PC-9 (cell line): ENCODE results near the gene R3HDM2. TPM values are rescaled to one million over a fixed set of nuclear protein-coding genes. Genes with fewer than 3 reads are reported as not detected.

Source experiments
- BruUV-seq: library from RNA; stranded (reverse); fragments of 400-500 nt; replicated peaks from 2 replicates; lab custom pipeline; 2021; lab: Mats Ljungman, UMichigan
- CTCF ChIA-PET: fragments of 300-600 bp; sonication (Branson Sonifier 250); formaldehyde crosslinking; loops from one replicate; lab custom pipeline; 2022; ENCODE audit warnings: antibody characterized with exemption; lab: Charles Lee
- POLR2A ChIA-PET: fragments of 300-600 bp; sonication (Branson Sonifier 250); formaldehyde crosslinking; loops from one replicate; lab custom pipeline; 2022; ENCODE audit warnings: antibody characterized with exemption; ENCODE audit not compliant: unreplicated experiment; lab: Charles Lee
- DNase-seq, 2 experiments: peaks; one replicate each; pipeline versions ENCODE4 v3.0.0 to v3.0.0-alpha.2; 2015 to 2022; ENCODE audit warnings: mixed read lengths in 1 of 2
- H2AFZ ChIP-seq: fragments of 200-600 bp; sonication (generic); 2 replicates; pipeline ENCODE4 v1.8.1; 2017; ENCODE audit warnings: antibody characterized with exemption
- H3F3A ChIP-seq: fragments of 200-600 bp; sonication (generic); 2 replicates; pipeline ENCODE4 v1.8.1; 2017; ENCODE audit warnings: antibody characterized with exemption, mild to moderate bottlenecking, low read depth; ENCODE audit not compliant: insufficient read depth
- H3K27ac ChIP-seq: fragments of 200-600 bp; sonication (generic); 2 replicates; pipeline ENCODE4 v1.6.1; 2016; ENCODE audit warnings: mixed run types
- H3K27me3 ChIP-seq: fragments of 200-600 bp; sonication (generic); 2 replicates; pipeline ENCODE4 v1.6.1; 2016; ENCODE audit warnings: low read depth, mixed run types; ENCODE audit not compliant: insufficient read depth
- H3K36me3 ChIP-seq: fragments of 200-600 bp; sonication (generic); 2 replicates; pipeline ENCODE4 v1.6.1; 2016; ENCODE audit warnings: low read depth, mixed run types
- H3K4me1 ChIP-seq: fragments of 200-600 bp; sonication (generic); replicated peaks from 2 replicates; pipeline ENCODE4 v1.6.1; 2016; ENCODE audit warnings: mixed run types; ENCODE audit not compliant: insufficient read depth
- H3K4me2 ChIP-seq: fragments of 200-600 bp; sonication (generic); 2 replicates; pipeline ENCODE4 v1.6.1; 2017; ENCODE audit warnings: mixed run types
- H3K4me3 ChIP-seq: fragments of 200-600 bp; sonication (generic); 2 replicates; pipeline ENCODE4 v1.6.1; 2016; ENCODE audit warnings: mixed run types
- H3K79me2 ChIP-seq: fragments of 200-600 bp; sonication (generic); 2 replicates; pipeline ENCODE4 v1.6.1; 2017; ENCODE audit warnings: low read depth, mixed run types
- H3K9me2 ChIP-seq: fragments of 200-600 bp; sonication (generic); 2 replicates; pipeline ENCODE4 v1.8.1; 2017; ENCODE audit warnings: mild to moderate bottlenecking; ENCODE audit not compliant: insufficient read depth
- H3K9me3 ChIP-seq: fragments of 200-600 bp; sonication (generic); 2 replicates; pipeline ENCODE4 v1.8.1; 2016; ENCODE audit warnings: low read depth; ENCODE audit not compliant: insufficient read depth
- H4K20me1 ChIP-seq: fragments of 200-600 bp; sonication (generic); 2 replicates; pipeline ENCODE4 v1.8.1; 2017; ENCODE audit not compliant: insufficient read depth
- EZH2 ChIP-seq: fragments of 200-600 bp; sonication (generic); IDR thresholded peaks from 2 replicates; pipeline ENCODE4 v1.8.0; 2017; ENCODE audit warnings: antibody characterized with exemption, low read depth
- intact Hi-C: fragments of 100-400 bp; cut with micrococcal nuclease; formaldehyde crosslinking; loops from one replicate; pipeline ENCODE4 v1.10.0; 2022; ENCODE audit not compliant: unreplicated experiment
- total RNA-seq: library from RNA; stranded (reverse); gene quantifications from 2 replicates; pipeline ENCODE4 v1.2.3, GENCODE V29; 2021
- TF ChIP-seq, protein P1 (sequence below): fragments of 200-600 bp; sonication (generic); conservative IDR thresholded peaks from 2 replicates; pipeline ENCODE4 v1.6.1; 2017; ENCODE audit warnings: mixed run types, antibody characterized with exemption, mild to moderate bottlenecking, moderate library complexity

The R3HDM2 gene
- total RNA-seq, 1 experiment from 2014 or later: 65.1 TPM

- peaks cover 28% of the 10 kb centered on the region for H4K20me1 ChIP-seq
- TF ChIP-seq, protein P1, sequence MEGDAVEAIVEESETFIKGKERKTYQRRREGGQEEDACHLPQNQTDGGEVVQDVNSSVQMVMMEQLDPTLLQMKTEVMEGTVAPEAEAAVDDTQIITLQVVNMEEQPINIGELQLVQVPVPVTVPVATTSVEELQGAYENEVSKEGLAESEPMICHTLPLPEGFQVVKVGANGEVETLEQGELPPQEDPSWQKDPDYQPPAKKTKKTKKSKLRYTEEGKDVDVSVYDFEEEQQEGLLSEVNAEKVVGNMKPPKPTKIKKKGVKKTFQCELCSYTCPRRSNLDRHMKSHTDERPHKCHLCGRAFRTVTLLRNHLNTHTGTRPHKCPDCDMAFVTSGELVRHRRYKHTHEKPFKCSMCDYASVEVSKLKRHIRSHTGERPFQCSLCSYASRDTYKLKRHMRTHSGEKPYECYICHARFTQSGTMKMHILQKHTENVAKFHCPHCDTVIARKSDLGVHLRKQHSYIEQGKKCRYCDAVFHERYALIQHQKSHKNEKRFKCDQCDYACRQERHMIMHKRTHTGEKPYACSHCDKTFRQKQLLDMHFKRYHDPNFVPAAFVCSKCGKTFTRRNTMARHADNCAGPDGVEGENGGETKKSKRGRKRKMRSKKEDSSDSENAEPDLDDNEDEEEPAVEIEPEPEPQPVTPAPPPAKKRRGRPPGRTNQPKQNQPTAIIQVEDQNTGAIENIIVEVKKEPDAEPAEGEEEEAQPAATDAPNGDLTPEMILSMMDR: no peak
- no peak for TF ChIP-seq EZH2
- peak overlapping the region; percentile 97 for H3K4me2 ChIP-seq
- POLR2A ChIA-PET: interaction anchor here (0.6 kb wide), 1 partner anchor 60 kb away, joined by 3 read pairs; no protein-coding TSS in a partner anchor
- H3F3A ChIP-seq: peaks cover 62% of the 10 kb centered on the region
- no peaks in the 10 kb centered on the region for H3K9me3 ChIP-seq
- H3K36me3 ChIP-seq: peaks cover 38% of the 10 kb centered on the region
- intact Hi-C loops: no loop called here
- CTCF ChIA-PET: no interaction called here
- no peak for DNase-seq
- no peaks in the 10 kb centered on the region for H3K27me3 ChIP-seq
- peak overlapping the region; percentile 97; the same call in 1 of the 2 replicates for H3K27ac ChIP-seq
- H3K4me3 ChIP-seq: peak overlapping the region; percentile 95
- no TSS peak for BruUV-seq
- H3K79me2 ChIP-seq: peaks cover 45% of the 10 kb centered on the region
- peaks cover 30% of the 10 kb centered on the region for H3K4me1 ChIP-seq
- H3K9me2 ChIP-seq: no peaks in the 10 kb centered on the region
- no peak overlapping the region for H2AFZ ChIP-seq
These were observed 199.4 kb downstream of the R3HDM2 start for GRCh38 chr12:57231276-57232021.

DNA sequence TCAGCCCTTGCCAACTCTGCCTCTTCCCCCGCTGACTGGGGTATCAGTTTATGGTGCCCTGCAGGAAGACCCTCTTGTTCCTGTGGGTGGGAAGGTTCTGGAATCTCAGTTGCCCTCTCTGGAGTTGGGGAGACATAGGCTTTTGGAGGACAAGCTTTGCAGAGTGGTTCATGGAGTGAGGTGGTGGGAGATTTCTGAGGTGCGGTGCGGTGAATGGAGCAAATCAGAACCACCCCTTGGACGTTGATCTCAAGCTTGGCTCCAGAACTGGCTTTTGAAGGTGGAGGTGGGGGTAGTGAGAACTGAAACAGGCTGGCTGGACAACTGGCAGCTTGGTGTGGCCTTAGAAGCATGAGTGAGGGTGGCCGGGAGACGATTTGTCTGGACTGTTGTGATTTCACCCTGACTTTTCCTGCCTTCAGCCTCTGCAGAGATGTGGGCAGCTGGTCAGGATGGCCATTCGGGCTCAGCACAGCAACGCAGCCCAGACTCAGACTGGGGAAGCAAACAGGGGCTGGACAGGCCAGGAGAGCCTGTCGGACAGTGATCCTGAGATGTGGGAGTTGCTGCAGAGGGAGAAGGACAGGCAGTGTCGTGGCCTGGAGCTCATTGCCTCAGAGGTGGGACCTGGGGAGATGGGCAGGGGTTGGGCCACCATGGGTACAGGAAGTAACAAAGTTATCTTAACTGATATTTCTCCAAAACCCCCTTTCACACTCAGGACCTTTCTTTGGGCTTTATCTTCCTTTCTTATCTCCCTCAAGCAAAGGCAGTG is 200.3 kb downstream of the R3HDM2 start:
- Histone ChIP-seq H3K27ac (peak overlapping the region; percentile 97), H3K27me3 (no peaks in the 10 kb centered on the region), H3K9me2 (no peaks in the 10 kb centered on the region), H3K4me1 (peaks cover 30% of the 10 kb centered on the region), H2AFZ (no peak overlapping the region), H3K4me3 (peak overlapping the region; percentile 95), H3F3A (peaks cover 53% of the 10 kb centered on the region), H3K79me2 (peaks cover 45% of the 10 kb centered on the region), H3K9me3 (no peaks in the 10 kb centered on the region), H3K4me2 (peak overlapping the region; percentile 97), H4K20me1 (peaks cover 23% of the 10 kb centered on the region), H3K36me3 (peaks cover 38% of the 10 kb centered on the region)
- TSS peak; percentile 46 for BruUV-seq
- ChIA-PET POLR2A (interaction anchor here (0.5 to 0.8 kb wide), 3 partner anchors 13 to 542 kb away, joined by 3 to 5 read pairs (median 3); no protein-coding TSS in a partner anchor), CTCF (interaction anchor here (0.5 to 1.9 kb wide), 3 partner anchors 8 to 89 kb away, joined by 3 to 30 read pairs (median 14); no protein-coding TSS in a partner anchor)
- intact Hi-C loops: no loop called here
- TF ChIP-seq, protein P1: no peak
- DNase-seq: no peak

DNA sequence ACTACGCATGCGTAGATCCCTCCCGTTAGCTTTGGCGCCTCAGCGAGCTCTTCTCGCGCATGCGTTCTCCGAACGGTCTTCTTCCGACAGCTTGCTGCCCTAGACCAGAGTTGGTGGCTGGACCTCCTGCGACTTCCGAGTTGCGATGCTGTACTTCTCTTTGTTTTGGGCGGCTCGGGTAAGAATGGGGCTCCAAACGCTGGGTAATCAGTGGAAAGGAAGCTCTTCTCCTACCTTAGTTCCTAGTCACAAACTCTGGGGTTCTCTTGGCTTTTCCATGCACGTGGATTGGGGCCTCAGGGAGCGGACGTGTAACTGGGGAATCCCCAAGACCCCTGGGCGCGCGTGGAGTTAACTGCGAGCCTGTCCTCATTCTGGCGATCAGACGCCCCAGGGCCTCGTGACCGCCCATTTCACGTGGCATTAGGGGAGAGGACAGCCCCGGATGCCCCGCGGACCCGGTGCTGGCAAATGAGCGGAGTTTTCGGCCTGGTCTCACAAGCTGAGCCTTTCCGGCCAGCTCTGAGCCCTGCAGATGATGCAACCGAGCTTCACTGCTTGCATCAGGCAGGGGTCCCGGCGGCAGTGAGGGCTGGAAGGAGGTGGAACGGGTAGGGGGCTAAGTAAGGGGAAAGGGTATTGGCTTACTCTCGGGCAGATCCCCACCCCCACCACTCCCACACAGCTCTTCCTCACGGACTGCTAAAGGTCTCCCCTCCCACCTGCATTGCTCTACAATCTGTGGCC is 201.0 kb downstream of the R3HDM2 start, which contains the start of gene SHMT2:
TSS of gene SHMT2 (plus strand) at position 78 of the 747 bp plus-strand sequence. CDS start at position 146, 68 bp downstream.
- Histone ChIP-seq H3K4me1 (peaks cover 30% of the 10 kb centered on the region), H3K27ac (peak within 1 kb of the TSS; percentile 97), H3K4me3 (peak within 1 kb of the TSS; percentile 95), H3K36me3 (peaks cover 38% of the 10 kb centered on the region), H3F3A (peaks cover 49% of the 10 kb centered on the region), H4K20me1 (peaks cover 20% of the 10 kb centered on the region), H3K4me2 (peak within 1 kb of the TSS; percentile 97), H3K27me3 (no peaks in the 10 kb centered on the region), H3K9me2 (no peaks in the 10 kb centered on the region), H3K79me2 (peaks cover 45% of the 10 kb centered on the region), H3K9me3 (no peaks in the 10 kb centered on the region), H2AFZ (peak within 1 kb of the TSS; percentile 73)
- ChIA-PET CTCF (interaction anchor here (0.7 to 1.9 kb wide), 6 partner anchors 9 to 160 kb away, joined by 3 to 30 read pairs (median 4); partner anchors contain the start of gene NEMP1), POLR2A (interaction anchor here (0.5 to 1.0 kb wide), 4 partner anchors 12 to 769 kb away, joined by 3 to 5 read pairs (median 3); partner anchors contain the start of gene STAT6)
- intact Hi-C loops: no loop called here
- TF ChIP-seq EZH2: no peak
- TF ChIP-seq, protein P1: no peak
- BruUV-seq: no TSS peak
- DNase-seq: peak; percentile 87 to 91
